Measurements from ENCODE around the gene YBX3. TPM values are rescaled to one million over a fixed set of nuclear protein-coding genes. Genes with fewer than 3 reads are reported as not detected.
"Not testable (repeated sequence)": the region's sequence is repeated elsewhere in the genome, so short reads cannot be mapped to it uniquely, and the experiment has no call there.

YBX3 gene
- total RNA-seq, 2 donors from 2014 or later, result 612 to 1,061 TPM

GRCh38 chr12:10750385-10750727, 27.2 kb upstream of the YBX3 start:
- no peaks in the 10 kb centered on the region for H3K36me3 ChIP-seq
- no peak overlapping the region for H3K27ac ChIP-seq
- no peaks in the 10 kb centered on the region for H3K9me3 ChIP-seq
- peak in 1 of 2 donors; percentile 1 for TF ChIP-seq CTCF (IDR thresholded peaks at IDR 0.05)
- H3K4me1 ChIP-seq, result no peaks in the 10 kb centered on the region
- no peaks in the 10 kb centered on the region for H3K27me3 ChIP-seq
- peak overlapping the region in 1 of 2 donors; percentile 35 for H3K4me3 ChIP-seq
- DNase-seq (ENCODE audit: low spot score), result no peak

- H3K4me3 ChIP-seq, result peak overlapping the region; percentile 18 to 35
- H3K27me3 ChIP-seq, result no peaks in the 10 kb centered on the region
- DNase-seq (ENCODE audit: low spot score), result peak; percentile 89
- H3K27ac ChIP-seq, result peak overlapping the region in 1 of 2 donors; percentile 46
- no peaks in the 10 kb centered on the region for H3K9me3 ChIP-seq
- no peaks in the 10 kb centered on the region for H3K36me3 ChIP-seq
- no peaks in the 10 kb centered on the region for H3K4me1 ChIP-seq
- TF ChIP-seq CTCF (IDR thresholded peaks at IDR 0.05), result peak; percentile 87 to 97
Observed at GRCh38 chr12:10749700-10750384, 26.7 kb upstream of the YBX3 start.

DNA sequence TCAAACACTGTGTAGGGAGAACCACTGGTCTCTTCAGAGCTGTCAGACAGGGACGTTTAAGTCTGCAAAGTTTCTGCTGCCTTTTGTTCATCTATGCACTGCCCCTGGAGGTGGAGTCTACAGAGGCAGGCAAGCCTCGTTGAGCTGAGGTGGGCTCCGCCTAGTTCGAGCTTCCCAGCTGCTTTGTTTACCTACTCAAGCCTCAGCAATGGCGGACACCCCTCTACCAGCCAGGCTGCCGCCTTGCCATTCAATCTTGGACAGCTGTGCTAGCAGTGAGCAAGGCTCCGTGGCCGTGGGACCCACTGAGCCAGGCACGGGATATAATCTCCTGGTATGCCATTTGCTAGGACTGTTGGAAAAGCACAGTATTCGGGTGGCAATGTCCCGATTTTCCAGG, 24.6 kb upstream of the YBX3 start:
- no peak for TF ChIP-seq CTCF (IDR thresholded peaks at IDR 0.05)
- H3K27ac ChIP-seq, result no peak overlapping the region
- H3K4me1 ChIP-seq, result no peaks in the 10 kb centered on the region
- H3K36me3 ChIP-seq, result no peaks in the 10 kb centered on the region
- H3K4me3 ChIP-seq, result no peak overlapping the region
- no peak for DNase-seq (ENCODE audit: low spot score)
- no peaks in the 10 kb centered on the region for H3K9me3 ChIP-seq
- no peaks in the 10 kb centered on the region for H3K27me3 ChIP-seq

- H3K36me3 ChIP-seq; H3K27ac ChIP-seq; H3K4me1 ChIP-seq; H3K9me3 ChIP-seq; H3K27me3 ChIP-seq; H3K4me3 ChIP-seq; DNase-seq (ENCODE audit: low spot score): not testable (repeated sequence)
Observed at GRCh38 chr12:10743420-10743819, 20.3 kb upstream of the YBX3 start.

DNA sequence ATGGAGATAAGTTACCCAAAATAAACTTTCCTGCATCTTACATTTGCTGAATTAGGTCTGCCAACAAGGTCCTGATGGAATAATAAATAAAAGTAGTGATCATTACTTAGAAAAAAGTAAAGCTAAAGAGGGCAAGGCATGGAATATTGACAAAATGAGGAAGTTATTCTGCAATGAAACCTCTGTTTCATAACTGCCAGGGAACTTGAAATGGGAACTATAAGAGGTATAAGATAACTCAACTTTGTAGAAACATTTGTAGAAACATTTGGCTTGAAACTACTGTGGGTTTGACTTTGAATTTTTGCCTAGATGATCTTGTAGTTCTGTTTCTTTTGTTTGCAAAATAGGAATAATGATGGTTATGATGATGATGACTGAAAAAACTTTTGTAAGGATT, 18.7 kb upstream of the YBX3 start:
- no peak for TF ChIP-seq CTCF (IDR thresholded peaks at IDR 0.05)
- H3K4me3 ChIP-seq, result no peak overlapping the region
- no peak for DNase-seq (ENCODE audit: low spot score)

DNA sequence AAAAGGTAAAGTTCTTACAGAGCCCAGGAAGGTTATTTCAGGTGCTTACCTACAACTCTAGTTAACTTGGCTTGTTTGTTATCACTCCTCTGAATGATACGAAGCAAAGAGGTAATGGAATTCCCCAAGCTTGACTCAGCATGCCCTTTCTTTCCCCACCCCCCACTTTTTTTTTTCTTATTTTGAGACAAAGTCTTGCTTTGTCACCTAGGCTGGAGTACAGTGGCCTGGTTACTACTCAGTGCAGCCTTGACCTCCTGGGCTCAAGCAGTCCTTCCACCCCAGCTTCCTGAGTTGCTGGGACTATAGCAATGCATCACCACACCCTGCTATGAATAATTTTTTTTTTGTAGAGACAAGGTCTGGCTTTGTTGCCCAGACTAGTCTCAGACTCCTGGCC, 17.1 kb upstream of the YBX3 start:
- no peak for TF ChIP-seq CTCF (IDR thresholded peaks at IDR 0.05)
- no peak overlapping the region for H3K4me3 ChIP-seq
- no peak overlapping the region for H3K27ac ChIP-seq
- H3K27me3 ChIP-seq, result no peaks in the 10 kb centered on the region
- H3K9me3 ChIP-seq, result no peaks in the 10 kb centered on the region
- no peaks in the 10 kb centered on the region for H3K36me3 ChIP-seq
- DNase-seq (ENCODE audit: low spot score), result no peak
- H3K4me1 ChIP-seq, result no peaks in the 10 kb centered on the region

More for the DNA sequence above, 18.7 kb upstream of the YBX3 start:
- Histone ChIP-seq H3K9me3 (no peaks in the 10 kb centered on the region), H3K27me3 (no peaks in the 10 kb centered on the region), H3K36me3 (no peaks in the 10 kb centered on the region), H3K27ac (no peak overlapping the region), H3K4me1 (no peaks in the 10 kb centered on the region)
